ENCODE data around the gene EFCAB10. TPM values are rescaled to one million over a fixed set of nuclear protein-coding genes. Genes with fewer than 3 reads are reported as not detected.
A peak's percentile ranks its signal among the peaks of the same experiment; 100 is the strongest.

EFCAB10 gene
- total and polyA plus RNA-seq, 2 of the 13 experiments (the other 11 are each of a cell fraction or from before 2014, with no cell fraction given), result 0.40 TPM; not detected in 1

GRCh38 chr7:105611856-105612775 is 30.8 kb upstream of the EFCAB10 start:
- in situ Hi-C loops (cut with HindIII; ENCODE audit: extremely low pct_ligation_motif_present, low pct_unique_long_range_greater_than_20kb), result no loop called here
- no peak for FAIRE-seq
- CTCF ChIA-PET (ENCODE audit: low intra/inter-chr PET ratio, low total read pairs), result no interaction called here

More at GRCh38 chr7:105611856-105612775, 30.8 kb upstream of the EFCAB10 start:
- Histone ChIP-seq H3K9me3 (ENCODE audit: low read length) (no peaks in the 10 kb centered on the region), H2AFZ (ENCODE audit: low read length) (no peak overlapping the region), H3K36me3 (replicated peaks in 1 of 2; ENCODE audit: control insufficient read depth in 1 of 2, insufficient read depth in 2 of 2, low read length in 2 of 2) (peaks cover 0 to 2% of the 10 kb centered on the region in 2 experiments; a peak in 1 of 5 replicates), H3K27me3 (ENCODE audit: control insufficient read depth in 1 of 2, insufficient read depth in 2 of 2, low read length in 2 of 2) (no peaks in the 10 kb centered on the region), H4K20me1 (ENCODE audit: insufficient read depth, low read length) (no peaks in the 10 kb centered on the region), H3K4me3 (replicated peaks in 1 of 3; ENCODE audit: insufficient read depth in 1 of 3, low read depth in 2 of 3, low read length in 3 of 3) (no peak overlapping the region), H3K4me2 (ENCODE audit: low read depth, low read length) (no peak overlapping the region), H3K4me1 (ENCODE audit: insufficient read depth, low read length) (no peaks in the 10 kb centered on the region), H3K9ac (ENCODE audit: insufficient read depth, low read depth, low read length) (no peak overlapping the region), H3K79me2 (ENCODE audit: insufficient read depth, low read length) (no peaks in the 10 kb centered on the region), H3K27ac (ENCODE audit: extremely low read length, insufficient read depth, low read length) (no peak overlapping the region)
- POLR2A ChIA-PET, result no interaction called here
- peak; percentile 97 to 99 for TF ChIP-seq MAFK (conservative IDR thresholded peaks at IDR 0.05 in 1 of 2, IDR thresholded peaks at IDR 0.05 in 1 of 2; ENCODE audit: low read length in 2 of 2)
- TF ChIP-seq ZBED4 (CRISPR knock-in tag; IDR thresholded peaks at IDR 0.05; ENCODE audit: borderline replicate concordance), result no peak
- TF ChIP-seq MAFF (IDR thresholded peaks at IDR 0.05; ENCODE audit: low read depth, low read length), result peak; percentile 98
- BruUV-seq (replicated peaks), result no TSS peak
- WGBS (ENCODE audit: low lambda C conversion rate), result 93% methylated on average over 13 of the region's 16 CpGs
- no peak for DNase-seq (ENCODE audit: low spot score)
- intact Hi-C loops (cut with micrococcal nuclease; ENCODE audit: unreplicated experiment), result no loop called here
- no peak for ATAC-seq
